ENCODE data around the gene CLDN12. TPM values are rescaled to one million over a fixed set of nuclear protein-coding genes. Genes with fewer than 3 reads are reported as not detected.

The CLDN12 gene
- total RNA-seq, 1 donor from 2014 or later: 27.6 TPM

GRCh38 chr7:90430614-90431460 lies 27.6 kb downstream of the CLDN12 start:
- Mint-ChIP-seq H3K4me3 (ENCODE audit: unreplicated experiment) (no peak overlapping the region), H3K36me3 (ENCODE audit: low read depth) (peaks cover 4% of the 10 kb centered on the region), H3K4me1 (ENCODE audit: low read depth) (no peaks in the 10 kb centered on the region), H3K27me3 (ENCODE audit: low read depth) (peaks cover 4% of the 10 kb centered on the region), H3K9me3 (ENCODE audit: low read depth) (peaks cover 8% of the 10 kb centered on the region), H3K27ac (ENCODE audit: unreplicated experiment) (no peak overlapping the region)
- DNase-seq (ENCODE audit: low spot score): no peak
- TF ChIP-seq CTCF (IDR thresholded peaks at IDR 0.05): no peak

GRCh38 chr7:90432752-90433151 lies 29.5 kb downstream of the CLDN12 start:
- DNase-seq (ENCODE audit: low spot score): no peak
- Mint-ChIP-seq H3K4me1 (ENCODE audit: low read depth) (no peaks in the 10 kb centered on the region), H3K27ac (ENCODE audit: unreplicated experiment) (no peak overlapping the region), H3K9me3 (ENCODE audit: low read depth) (peaks cover 21% of the 10 kb centered on the region), H3K4me3 (ENCODE audit: unreplicated experiment) (no peak overlapping the region), H3K36me3 (ENCODE audit: low read depth) (peaks cover 8% of the 10 kb centered on the region), H3K27me3 (ENCODE audit: low read depth) (peaks cover 7% of the 10 kb centered on the region)
- TF ChIP-seq CTCF (IDR thresholded peaks at IDR 0.05): no peak

DNA sequence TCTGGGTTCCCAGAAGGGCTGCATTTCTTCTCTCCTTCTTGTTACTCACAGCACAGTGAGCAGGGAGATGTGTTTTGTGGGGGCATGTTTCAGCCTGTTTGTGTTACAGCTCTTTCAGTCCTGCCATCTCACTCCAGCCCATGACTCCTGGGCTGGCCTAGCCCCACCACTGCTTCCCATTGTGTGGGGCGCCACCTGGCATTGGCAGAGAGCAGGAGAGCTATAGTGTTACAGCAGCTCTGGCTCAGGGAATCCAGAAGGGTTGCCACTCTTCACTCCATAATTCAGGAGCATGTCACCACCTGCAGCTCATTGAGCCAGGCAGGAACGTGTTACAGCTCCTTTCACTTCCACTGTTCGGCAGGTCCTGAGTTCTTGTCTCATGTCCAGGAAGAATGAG lies 30.0 kb downstream of the CLDN12 start:
- H3K36me3 Mint-ChIP-seq (ENCODE audit: low read depth): peaks cover 8% of the 10 kb centered on the region
- no peak overlapping the region for H3K27ac Mint-ChIP-seq (ENCODE audit: unreplicated experiment)
- H3K4me3 Mint-ChIP-seq (ENCODE audit: unreplicated experiment): no peak overlapping the region
- no peak for TF ChIP-seq CTCF (IDR thresholded peaks at IDR 0.05)
- peaks cover 23% of the 10 kb centered on the region for H3K9me3 Mint-ChIP-seq (ENCODE audit: low read depth)
- H3K27me3 Mint-ChIP-seq (ENCODE audit: low read depth): peaks cover 7% of the 10 kb centered on the region
- DNase-seq (ENCODE audit: low spot score): no peak
- no peaks in the 10 kb centered on the region for H3K4me1 Mint-ChIP-seq (ENCODE audit: low read depth)

- H3K27me3 Mint-ChIP-seq (ENCODE audit: low read depth): no peaks in the 10 kb centered on the region
- DNase-seq (ENCODE audit: low spot score): no peak
- H3K27ac Mint-ChIP-seq (ENCODE audit: unreplicated experiment): no peak overlapping the region
- TF ChIP-seq CTCF (IDR thresholded peaks at IDR 0.05): no peak
- H3K4me3 Mint-ChIP-seq (ENCODE audit: unreplicated experiment): no peak overlapping the region
- no peaks in the 10 kb centered on the region for H3K4me1 Mint-ChIP-seq (ENCODE audit: low read depth)
- no peaks in the 10 kb centered on the region for H3K36me3 Mint-ChIP-seq (ENCODE audit: low read depth)
- peaks cover 3% of the 10 kb centered on the region for H3K9me3 Mint-ChIP-seq (ENCODE audit: low read depth)
Measured at GRCh38 chr7:90445633-90446032, 42.4 kb downstream of the CLDN12 start.

- Mint-ChIP-seq H3K27me3 (ENCODE audit: low read depth) (no peaks in the 10 kb centered on the region), H3K4me3 (ENCODE audit: unreplicated experiment) (no peak overlapping the region), H3K36me3 (ENCODE audit: low read depth) (no peaks in the 10 kb centered on the region), H3K27ac (ENCODE audit: unreplicated experiment) (no peak overlapping the region), H3K9me3 (ENCODE audit: low read depth) (peaks cover 3% of the 10 kb centered on the region), H3K4me1 (ENCODE audit: low read depth) (peaks cover 3% of the 10 kb centered on the region)
- DNase-seq (ENCODE audit: low spot score): no peak
- no peak for TF ChIP-seq CTCF (IDR thresholded peaks at IDR 0.05)
Measured at GRCh38 chr7:90446137-90446899, 43.1 kb downstream of the CLDN12 start.
